Nucleus accumbens (tissue), 56 donors: ENCODE results near the gene SPINT4.
"Not testable (repeated sequence)": the region's sequence is repeated elsewhere in the genome, so short reads cannot be mapped to it uniquely, and the experiment has no call there.

Source experiments
- DNase-seq, 56 donors: peaks; one replicate each; lab custom pipeline; 2025; lab: John Stamatoyannopoulos, UW

The SPINT4 gene

GRCh38 chr20:45722047-45722446 lies at the start of gene SPINT4:
TSS of gene SPINT4 (plus strand) at chr20:45722347. CDS start at chr20:45722368, 21 bp downstream.
- no peak for DNase-seq

- DNase-seq, result peak in 1 of 56 donors; percentile 2
Observed at GRCh38 chr20:45672765-45673164, 49.4 kb upstream of the SPINT4 start.

DNA sequence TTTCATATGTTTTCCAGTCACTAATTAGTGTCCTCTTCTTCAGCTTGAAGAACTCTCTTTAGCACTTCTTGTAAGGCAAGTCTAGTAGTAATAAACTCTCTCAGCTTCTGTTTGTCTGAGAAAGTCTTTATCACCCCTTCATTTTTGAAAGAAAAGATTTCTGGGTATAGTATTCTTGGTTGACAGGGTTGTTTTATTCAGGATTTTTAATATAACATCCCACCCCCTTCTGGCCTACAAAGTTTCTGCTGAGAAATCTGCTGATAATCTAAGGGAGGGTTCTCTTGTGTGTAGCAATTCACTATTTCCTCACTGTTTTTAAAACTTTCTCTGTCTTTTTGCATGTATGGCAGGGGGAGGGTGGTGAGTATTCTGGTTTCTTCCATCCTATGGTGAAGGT lies 42.5 kb upstream of the SPINT4 start:
- no peak for DNase-seq

DNA sequence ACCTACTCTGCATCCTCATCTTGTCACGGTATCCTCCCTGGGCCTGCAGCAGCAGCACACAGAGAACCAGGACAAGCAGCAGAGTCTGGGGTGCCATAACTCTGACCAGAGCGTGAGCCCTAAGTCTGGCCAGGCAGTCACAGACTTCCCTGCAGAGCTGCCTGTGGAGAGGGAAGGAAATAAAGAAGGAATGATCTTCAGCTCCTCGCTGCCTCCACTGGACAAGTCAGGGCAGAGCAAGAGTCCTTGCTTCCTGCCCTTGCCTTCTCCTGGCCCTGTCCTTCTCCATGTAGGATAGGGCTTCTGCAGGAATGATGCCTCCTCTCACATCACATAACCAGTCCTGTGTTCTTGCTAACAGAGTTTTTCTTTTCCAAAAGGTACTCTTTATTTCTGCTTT lies 36.3 kb upstream of the SPINT4 start:
- no peak for DNase-seq

- DNase-seq, result not testable (repeated sequence)
Observed at GRCh38 chr20:45693346-45693745, 28.8 kb upstream of the SPINT4 start.

DNA sequence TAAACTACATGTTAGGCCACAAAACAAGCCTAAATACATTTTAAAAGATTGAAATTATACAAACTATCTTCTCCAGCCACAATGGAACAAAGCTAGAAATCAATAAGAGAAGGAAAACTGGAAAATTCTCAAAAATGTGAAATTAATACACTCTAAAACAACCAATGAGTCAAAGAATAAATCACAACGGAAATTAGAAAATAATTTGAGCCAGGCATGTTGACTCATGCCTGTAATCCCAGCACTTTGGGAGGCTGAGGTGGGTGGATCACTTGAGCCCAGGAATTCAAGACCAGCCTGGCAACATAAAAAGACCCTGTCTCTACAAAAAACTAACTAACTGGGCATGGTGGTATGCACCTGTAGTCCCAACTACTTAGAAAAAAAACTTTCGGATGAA lies 26.7 kb upstream of the SPINT4 start:
- no peak for DNase-seq

DNA sequence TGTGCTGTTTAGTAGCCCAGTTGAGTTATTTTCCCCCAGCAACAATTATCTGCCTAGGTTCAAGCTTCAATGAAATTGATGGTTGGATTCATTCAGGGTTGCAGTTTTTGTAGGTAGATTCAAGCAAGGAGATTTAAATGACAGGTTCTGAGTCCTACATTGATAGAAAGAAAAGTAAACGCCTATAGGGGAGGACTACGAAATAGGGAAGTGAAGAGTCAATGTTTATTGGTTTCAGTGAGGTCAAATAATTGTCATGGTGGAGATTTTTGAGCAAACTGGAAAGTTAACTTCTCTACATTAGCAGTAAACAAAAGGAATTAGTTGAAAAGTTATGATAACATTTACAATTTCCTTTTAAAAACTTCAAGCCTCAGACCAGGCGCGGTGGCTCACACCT lies 21.0 kb upstream of the SPINT4 start:
- no peak for DNase-seq

DNA sequence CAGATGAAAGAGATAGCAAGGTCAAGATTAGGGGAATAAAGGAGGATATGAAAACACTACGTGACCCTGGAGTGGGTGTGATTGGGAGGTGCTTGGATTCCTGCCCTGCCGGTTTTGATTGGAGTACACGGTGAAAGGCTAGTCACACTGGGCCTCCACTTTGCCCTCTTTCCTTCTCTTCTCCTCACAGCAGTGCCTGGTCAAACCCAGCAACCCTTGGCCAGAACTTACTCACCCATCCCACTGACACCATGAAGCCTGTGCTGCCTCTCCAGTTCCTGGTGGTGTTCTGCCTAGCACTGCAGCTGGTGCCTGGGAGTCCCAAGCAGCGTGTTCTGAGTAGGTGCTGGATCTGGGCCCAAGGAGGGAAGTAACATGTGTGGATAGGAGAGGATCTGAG lies 20.3 kb upstream of the SPINT4 start, which contains the start of gene WFDC13:
Gene WFDC13, plus strand, starts transcription at position 166 of the 400 bp plus-strand sequence. Its CDS starts 86 bp downstream, at position 252.
- DNase-seq, result no peak

- no peak for DNase-seq
Observed at GRCh38 chr20:45704969-45705637, 17.0 kb upstream of the SPINT4 start, which contains the start of gene WFDC10B. TSS of gene WFDC10B (minus strand) at chr20:45705019. CDS start at chr20:45685992, 19,027 bp downstream.

DNA sequence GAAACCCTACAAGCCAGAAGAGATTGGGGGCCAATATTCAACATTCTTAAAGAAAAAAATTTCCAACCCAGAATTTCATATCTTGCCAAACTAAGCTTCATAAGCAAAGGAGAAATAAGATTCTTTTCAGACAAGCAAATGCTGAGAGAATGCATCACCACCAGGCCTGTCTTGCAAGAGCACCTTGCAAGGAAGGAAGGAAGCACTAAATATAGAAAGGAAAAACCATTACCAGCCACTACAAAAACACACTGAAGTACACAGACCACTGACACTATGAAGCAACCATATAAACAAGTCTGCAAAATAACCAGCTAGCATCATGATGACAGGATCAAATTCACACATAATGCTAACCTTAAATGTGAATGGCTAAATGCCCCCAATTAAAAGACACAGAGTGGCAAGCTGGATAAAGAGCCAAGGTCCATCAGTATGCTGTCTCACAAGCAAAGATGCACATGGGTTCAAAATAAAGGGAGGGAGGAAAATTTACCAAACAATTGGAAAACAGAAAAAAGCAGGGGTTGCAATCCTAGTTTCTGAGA lies 5.9 kb upstream of the SPINT4 start:
- DNase-seq, result not testable (repeated sequence)

- DNase-seq, result no peak
Observed at GRCh38 chr20:45725134-45725533, 3.0 kb downstream of the SPINT4 start.

GRCh38 chr20:45727044-45727443 lies 4.9 kb downstream of the SPINT4 start:
- DNase-seq, result no peak

DNA sequence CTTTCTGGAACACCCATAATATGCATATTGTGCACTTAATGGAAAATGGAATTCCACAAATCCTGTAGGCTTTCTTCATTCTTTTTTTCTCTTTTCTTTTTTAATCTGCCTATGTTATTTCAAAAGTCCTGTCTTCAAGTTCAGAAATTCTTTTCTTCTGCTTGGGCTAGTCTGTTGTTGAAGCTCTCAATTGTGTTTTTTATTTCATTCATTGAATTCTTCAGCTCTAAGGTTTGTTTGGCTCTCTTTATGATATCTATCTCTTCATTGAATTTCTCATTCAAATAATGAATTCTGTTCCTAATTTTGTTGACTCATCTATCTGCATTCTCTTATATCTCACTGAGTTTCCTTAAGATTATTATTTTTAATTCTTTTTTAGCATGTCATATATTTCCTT lies 10.1 kb downstream of the SPINT4 start:
- DNase-seq, result no peak

- DNase-seq, result no peak
Observed at GRCh38 chr20:45735552-45735951, 13.4 kb downstream of the SPINT4 start.

DNA sequence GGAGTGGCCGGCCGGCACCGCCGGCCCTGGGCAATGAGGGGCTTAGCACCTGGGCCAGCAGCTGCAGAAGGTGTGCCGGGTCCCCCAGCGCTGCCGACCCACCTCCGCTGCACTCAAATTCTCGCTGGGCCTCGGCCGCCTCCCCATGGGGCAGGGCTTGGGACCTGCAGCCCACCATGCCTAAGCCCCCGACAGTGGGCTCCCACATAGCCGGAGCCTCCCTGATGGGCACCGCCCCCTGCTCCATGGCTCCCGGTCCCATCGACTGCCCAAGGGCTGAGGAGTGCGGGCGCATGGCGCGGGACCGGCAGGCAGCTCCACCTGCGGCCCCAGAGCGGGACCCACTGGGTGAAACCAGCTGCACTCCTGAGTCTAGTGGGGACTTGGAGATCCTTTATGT lies 13.8 kb downstream of the SPINT4 start:
- no peak for DNase-seq

DNA sequence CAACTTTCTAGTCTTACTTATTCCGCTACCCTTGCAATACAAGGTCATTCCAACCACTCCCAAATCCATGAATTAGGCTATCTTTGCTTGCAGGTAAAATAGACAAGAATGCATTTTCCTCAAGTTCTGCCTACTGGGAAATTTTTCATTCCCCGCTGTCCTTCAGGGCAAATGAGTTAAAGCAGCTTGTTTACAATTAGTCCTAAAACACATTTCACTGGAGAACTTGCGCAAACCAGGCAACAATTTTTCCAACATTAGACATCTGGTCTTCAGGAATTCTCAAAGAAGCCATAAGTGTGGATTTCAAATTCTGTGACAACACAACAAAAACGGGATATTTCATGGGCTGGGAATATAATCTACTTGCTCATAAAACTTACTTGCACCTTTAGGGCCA lies 20.4 kb downstream of the SPINT4 start:
- DNase-seq, result no peak

DNA sequence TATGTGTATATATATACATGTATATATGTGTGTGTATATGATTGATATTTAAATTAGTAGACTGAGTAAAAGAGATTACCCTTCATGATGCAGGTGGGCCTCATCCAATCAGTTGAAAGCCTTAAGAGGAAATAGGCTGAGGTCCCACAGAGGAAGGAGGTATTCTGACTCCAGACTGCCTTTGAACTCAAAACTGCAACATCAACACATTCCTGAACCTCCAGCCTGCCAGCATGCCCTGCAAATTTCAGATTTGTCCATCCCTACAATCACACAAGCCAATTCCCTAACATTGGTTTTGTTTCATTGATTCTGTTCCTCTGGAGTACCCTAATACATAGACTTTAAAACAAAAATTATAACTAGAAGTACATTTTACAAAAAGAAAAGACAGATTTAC lies 22.9 kb downstream of the SPINT4 start:
- no peak for DNase-seq

DNA sequence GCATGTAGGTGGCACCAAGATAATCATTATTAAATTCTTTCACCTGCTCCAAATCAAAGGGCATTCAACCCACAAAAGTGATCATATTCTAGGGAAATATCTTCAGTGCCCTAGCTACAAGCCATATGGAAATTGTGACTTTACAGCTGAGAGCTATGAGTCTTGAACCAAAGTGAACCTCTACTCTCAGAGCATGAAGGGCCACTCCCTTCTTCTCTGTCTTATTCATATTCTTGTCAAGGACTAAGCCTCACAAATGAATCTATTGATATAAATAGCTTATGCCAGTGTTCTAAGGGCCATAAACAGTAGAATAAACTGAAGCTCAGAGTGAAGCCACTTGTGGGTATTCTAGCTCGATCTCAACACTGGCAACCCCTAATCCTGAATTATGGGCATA lies 29.6 kb downstream of the SPINT4 start:
- no peak for DNase-seq

DNA sequence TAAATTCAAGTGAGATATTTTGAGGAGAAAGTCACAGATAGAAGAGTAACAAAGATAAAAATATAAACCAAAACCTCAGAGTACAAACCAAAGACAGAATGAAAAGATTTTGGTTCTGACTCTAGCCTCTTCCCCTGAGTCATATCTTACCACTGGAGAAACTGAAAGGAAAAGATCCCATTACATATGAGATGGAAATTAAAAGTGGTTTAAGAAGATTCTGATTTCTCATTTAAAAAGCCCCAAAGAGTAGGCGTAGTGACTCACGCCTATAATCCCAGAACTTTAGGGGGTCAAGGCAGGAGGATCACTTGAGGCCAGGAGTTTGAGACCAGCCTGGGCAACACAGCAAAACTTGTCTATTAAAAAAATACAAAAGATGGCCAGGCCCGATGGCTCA lies 30.6 kb downstream of the SPINT4 start:
- no peak for DNase-seq

GRCh38 chr20:45758096-45758495 lies 35.9 kb downstream of the SPINT4 start:
- DNase-seq, result no peak

- not testable (repeated sequence) for DNase-seq
Observed at GRCh38 chr20:45759921-45760320, 37.8 kb downstream of the SPINT4 start.

- DNase-seq, result not testable (repeated sequence)
Observed at GRCh38 chr20:45761966-45762365, 39.8 kb downstream of the SPINT4 start.
